ENCODE measurements around the gene RAD9B. TPM values are rescaled to one million over a fixed set of nuclear protein-coding genes. Genes with fewer than 3 reads are reported as not detected.

The RAD9B gene
- total and polyA plus RNA-seq, 9 of the 15 experiments (the other 6 are each of a cell fraction or from before 2014, with no cell fraction given) = 0.05 to 0.83 (median 0.32) TPM

DNA sequence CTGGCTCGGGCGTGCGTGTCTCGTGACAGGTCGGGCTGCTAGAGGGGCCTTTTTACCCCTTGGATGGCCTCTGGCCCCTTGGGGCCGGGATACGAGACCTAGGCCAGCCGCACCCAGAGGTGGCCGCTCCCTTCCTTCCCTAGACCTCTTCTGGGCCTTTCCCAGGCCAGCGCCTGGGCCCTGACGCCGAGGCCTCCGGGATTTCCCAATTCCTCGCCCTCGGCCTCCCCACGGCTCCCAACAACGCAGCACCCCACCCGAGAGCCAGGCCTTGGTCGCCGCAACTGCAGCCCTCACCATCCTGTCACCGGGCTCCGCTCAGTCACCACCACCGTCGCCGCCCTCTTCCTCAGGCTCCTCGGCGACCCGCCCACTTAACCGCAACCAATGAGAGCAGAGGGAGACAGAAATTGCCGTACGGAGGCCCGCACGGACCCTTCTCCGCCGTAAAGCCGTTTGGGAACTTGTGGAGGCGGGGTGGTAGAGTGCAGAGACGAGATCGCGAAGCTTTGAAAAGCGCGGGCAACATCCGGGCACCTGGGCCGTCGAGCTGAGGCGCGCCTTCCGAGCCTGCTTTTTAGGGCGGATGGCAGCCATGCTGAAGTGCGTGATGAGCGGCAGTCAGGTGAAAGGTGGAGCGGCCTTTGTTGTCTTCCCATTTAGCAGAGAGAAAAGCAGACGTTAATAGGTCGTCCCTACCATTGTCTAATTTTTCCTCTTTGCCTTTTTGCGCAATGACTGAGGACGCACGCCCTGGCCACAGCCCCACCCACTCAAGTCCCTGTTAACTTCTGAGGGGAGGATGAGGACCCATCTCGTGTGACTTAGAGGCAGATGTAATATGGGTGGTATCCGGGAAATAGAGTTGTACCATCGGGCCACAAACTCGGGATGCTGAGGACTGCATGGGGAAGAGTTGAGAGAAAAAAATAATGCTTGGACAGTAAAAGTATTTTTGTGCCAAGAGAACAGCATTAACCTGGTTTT, at the start of gene RAD9B, which contains the start of gene VPS29 (continued):
- no peak for TF ChIP-seq ZC3H11A (IDR thresholded peaks at IDR 0.05; ENCODE audit: low read depth, low read length)
- TF ChIP-seq, protein P1, sequence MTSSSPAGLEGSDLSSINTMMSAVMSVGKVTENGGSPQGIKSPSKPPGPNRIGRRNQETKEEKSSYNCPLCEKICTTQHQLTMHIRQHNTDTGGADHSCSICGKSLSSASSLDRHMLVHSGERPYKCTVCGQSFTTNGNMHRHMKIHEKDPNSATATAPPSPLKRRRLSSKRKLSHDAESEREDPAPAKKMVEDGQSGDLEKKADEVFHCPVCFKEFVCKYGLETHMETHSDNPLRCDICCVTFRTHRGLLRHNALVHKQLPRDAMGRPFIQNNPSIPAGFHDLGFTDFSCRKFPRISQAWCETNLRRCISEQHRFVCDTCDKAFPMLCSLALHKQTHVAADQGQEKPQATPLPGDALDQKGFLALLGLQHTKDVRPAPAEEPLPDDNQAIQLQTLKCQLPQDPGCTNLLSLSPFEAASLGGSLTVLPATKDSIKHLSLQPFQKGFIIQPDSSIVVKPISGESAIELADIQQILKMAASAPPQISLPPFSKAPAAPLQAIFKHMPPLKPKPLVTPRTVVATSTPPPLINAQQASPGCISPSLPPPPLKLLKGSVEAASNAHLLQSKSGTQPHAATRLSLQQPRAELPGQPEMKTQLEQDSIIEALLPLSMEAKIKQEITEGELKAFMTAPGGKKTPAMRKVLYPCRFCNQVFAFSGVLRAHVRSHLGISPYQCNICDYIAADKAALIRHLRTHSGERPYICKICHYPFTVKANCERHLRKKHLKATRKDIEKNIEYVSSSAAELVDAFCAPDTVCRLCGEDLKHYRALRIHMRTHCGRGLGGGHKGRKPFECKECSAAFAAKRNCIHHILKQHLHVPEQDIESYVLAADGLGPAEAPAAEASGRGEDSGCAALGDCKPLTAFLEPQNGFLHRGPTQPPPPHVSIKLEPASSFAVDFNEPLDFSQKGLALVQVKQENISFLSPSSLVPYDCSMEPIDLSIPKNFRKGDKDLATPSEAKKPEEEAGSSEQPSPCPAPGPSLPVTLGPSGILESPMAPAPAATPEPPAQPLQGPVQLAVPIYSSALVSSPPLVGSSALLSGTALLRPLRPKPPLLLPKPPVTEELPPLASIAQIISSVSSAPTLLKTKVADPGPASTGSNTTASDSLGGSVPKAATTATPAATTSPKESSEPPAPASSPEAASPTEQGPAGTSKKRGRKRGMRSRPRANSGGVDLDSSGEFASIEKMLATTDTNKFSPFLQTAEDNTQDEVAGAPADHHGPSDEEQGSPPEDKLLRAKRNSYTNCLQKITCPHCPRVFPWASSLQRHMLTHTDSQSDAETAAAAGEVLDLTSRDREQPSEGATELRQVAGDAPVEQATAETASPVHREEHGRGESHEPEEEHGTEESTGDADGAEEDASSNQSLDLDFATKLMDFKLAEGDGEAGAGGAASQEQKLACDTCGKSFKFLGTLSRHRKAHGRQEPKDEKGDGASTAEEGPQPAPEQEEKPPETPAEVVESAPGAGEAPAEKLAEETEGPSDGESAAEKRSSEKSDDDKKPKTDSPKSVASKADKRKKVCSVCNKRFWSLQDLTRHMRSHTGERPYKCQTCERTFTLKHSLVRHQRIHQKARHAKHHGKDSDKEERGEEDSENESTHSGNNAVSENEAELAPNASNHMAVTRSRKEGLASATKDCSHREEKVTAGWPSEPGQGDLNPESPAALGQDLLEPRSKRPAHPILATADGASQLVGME (CRISPR knock-in tag; IDR thresholded peaks at IDR 0.05) = peak; percentile 75
- no peak; the same call in 1 of the 2 replicates for TF ChIP-seq ZNF140 (CRISPR knock-in tag; IDR thresholded peaks at IDR 0.05)
- no peak; the same call in 1 of the 2 replicates for TF ChIP-seq STAT5A (IDR thresholded peaks at IDR 0.05; ENCODE audit: borderline replicate concordance, low read length)
- TF ChIP-seq CHD2 (IDR thresholded peaks at IDR 0.05; ENCODE audit: low read depth, low read length) = peak; percentile 89
- TF ChIP-seq, protein P2, sequence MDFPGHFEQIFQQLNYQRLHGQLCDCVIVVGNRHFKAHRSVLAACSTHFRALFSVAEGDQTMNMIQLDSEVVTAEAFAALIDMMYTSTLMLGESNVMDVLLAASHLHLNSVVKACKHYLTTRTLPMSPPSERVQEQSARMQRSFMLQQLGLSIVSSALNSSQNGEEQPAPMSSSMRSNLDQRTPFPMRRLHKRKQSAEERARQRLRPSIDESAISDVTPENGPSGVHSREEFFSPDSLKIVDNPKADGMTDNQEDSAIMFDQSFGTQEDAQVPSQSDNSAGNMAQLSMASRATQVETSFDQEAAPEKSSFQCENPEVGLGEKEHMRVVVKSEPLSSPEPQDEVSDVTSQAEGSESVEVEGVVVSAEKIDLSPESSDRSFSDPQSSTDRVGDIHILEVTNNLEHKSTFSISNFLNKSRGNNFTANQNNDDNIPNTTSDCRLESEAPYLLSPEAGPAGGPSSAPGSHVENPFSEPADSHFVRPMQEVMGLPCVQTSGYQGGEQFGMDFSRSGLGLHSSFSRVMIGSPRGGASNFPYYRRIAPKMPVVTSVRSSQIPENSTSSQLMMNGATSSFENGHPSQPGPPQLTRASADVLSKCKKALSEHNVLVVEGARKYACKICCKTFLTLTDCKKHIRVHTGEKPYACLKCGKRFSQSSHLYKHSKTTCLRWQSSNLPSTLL (IDR thresholded peaks at IDR 0.05) = no peak
- TF ChIP-seq ZNF436 (CRISPR knock-in tag; IDR thresholded peaks at IDR 0.05) = no peak
- TF ChIP-seq ZNF354B (CRISPR knock-in tag; IDR thresholded peaks at IDR 0.05) = peak; percentile 71; the same call in 1 of the 2 replicates
- TF ChIP-seq, protein P3, sequence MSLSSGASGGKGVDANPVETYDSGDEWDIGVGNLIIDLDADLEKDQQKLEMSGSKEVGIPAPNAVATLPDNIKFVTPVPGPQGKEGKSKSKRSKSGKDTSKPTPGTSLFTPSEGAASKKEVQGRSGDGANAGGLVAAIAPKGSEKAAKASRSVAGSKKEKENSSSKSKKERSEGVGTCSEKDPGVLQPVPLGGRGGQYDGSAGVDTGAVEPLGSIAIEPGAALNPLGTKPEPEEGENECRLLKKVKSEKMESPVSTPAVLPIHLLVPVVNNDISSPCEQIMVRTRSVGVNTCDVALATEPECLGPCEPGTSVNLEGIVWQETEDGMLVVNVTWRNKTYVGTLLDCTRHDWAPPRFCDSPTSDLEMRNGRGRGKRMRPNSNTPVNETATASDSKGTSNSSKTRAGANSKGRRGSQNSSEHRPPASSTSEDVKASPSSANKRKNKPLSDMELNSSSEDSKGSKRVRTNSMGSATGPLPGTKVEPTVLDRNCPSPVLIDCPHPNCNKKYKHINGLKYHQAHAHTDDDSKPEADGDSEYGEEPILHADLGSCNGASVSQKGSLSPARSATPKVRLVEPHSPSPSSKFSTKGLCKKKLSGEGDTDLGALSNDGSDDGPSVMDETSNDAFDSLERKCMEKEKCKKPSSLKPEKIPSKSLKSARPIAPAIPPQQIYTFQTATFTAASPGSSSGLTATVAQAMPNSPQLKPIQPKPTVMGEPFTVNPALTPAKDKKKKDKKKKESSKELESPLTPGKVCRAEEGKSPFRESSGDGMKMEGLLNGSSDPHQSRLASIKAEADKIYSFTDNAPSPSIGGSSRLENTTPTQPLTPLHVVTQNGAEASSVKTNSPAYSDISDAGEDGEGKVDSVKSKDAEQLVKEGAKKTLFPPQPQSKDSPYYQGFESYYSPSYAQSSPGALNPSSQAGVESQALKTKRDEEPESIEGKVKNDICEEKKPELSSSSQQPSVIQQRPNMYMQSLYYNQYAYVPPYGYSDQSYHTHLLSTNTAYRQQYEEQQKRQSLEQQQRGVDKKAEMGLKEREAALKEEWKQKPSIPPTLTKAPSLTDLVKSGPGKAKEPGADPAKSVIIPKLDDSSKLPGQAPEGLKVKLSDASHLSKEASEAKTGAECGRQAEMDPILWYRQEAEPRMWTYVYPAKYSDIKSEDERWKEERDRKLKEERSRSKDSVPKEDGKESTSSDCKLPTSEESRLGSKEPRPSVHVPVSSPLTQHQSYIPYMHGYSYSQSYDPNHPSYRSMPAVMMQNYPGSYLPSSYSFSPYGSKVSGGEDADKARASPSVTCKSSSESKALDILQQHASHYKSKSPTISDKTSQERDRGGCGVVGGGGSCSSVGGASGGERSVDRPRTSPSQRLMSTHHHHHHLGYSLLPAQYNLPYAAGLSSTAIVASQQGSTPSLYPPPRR (CRISPR knock-in tag; IDR thresholded peaks at IDR 0.05; ENCODE audit: borderline replicate concordance) = peak; percentile 98
- peak; percentile 98 for TF ChIP-seq ZFX (CRISPR knock-in tag; IDR thresholded peaks at IDR 0.05)
- no peak for TF ChIP-seq GABPB2 (CRISPR knock-in tag; conservative IDR thresholded peaks at IDR 0.05)
- TF ChIP-seq RBM39 (optimal IDR thresholded peaks at IDR 0.05; ENCODE audit: low read depth, low read length) = no peak
- TF ChIP-seq ZNF695 (CRISPR knock-in tag; IDR thresholded peaks at IDR 0.05) = no peak
- TF ChIP-seq TFAM (CRISPR knock-in tag; conservative IDR thresholded peaks at IDR 0.05) = no peak
- peak; percentile 94 for TF ChIP-seq NFRKB (IDR thresholded peaks at IDR 0.05; ENCODE audit: low read depth)

Measured in K562 (cell line).